NB4 (cell line): ENCODE measurements around the gene KIF17.

Experiments
- CTCF ChIP-seq: IDR thresholded peaks from one replicate; pipeline ENCODE4 v1.5.1; 2012; ENCODE audit warnings: low read depth, low read length
- MAX ChIP-seq: IDR thresholded peaks from 2 replicates; pipeline ENCODE4 v1.6.1; 2011; ENCODE audit warnings: low read depth, low read length
- MYC ChIP-seq: IDR thresholded peaks from 2 replicates; pipeline ENCODE4 v1.6.1; 2011; ENCODE audit warnings: low read depth, low read length
- POLR2A ChIP-seq: IDR thresholded peaks from 2 replicates; pipeline ENCODE4 v1.6.1; 2011; ENCODE audit warnings: mild to moderate bottlenecking; ENCODE audit not compliant: insufficient read length; ENCODE audit errors: extremely low read depth

GRCh38 chr1:20721117-20722061 lies 3.6 kb upstream of the KIF17 start:
- TF ChIP-seq CTCF (no peak), POLR2A (no peak), MAX (no peak), MYC (no peak)
